NCI-H524 (cell line): ENCODE data around the gene TNFSF8.

Experiments used
- DNase-seq, 2 experiments: peaks; one replicate each; lab custom pipeline; 2025; lab: John Stamatoyannopoulos, UW

TNFSF8 gene

GRCh38 chr9:114905170-114905940 lies 25.0 kb downstream of the TNFSF8 start:
- peak; percentile 30 to 63 for DNase-seq

GRCh38 chr9:114902786-114903524 lies 27.4 kb downstream of the TNFSF8 start:
- DNase-seq: no peak

GRCh38 chr9:114900942-114901802 lies 29.2 kb downstream of the TNFSF8 start:
- no peak for DNase-seq

GRCh38 chr9:114899995-114900394 lies 30.4 kb downstream of the TNFSF8 start:
- DNase-seq: no peak

GRCh38 chr9:114899461-114899860 lies 30.9 kb downstream of the TNFSF8 start:
- no peak for DNase-seq

GRCh38 chr9:114898741-114899140 lies 31.6 kb downstream of the TNFSF8 start:
- DNase-seq: no peak

GRCh38 chr9:114897196-114897595 lies 33.2 kb downstream of the TNFSF8 start:
- DNase-seq: no peak

GRCh38 chr9:114896344-114896743 lies 34.0 kb downstream of the TNFSF8 start:
- DNase-seq: no peak

GRCh38 chr9:114895521-114895991 lies 34.8 kb downstream of the TNFSF8 start:
- no peak for DNase-seq

- DNase-seq: no peak
Measured at GRCh38 chr9:114894609-114895433, 35.6 kb downstream of the TNFSF8 start.

- DNase-seq: no peak
Measured at GRCh38 chr9:114894206-114894605, 36.2 kb downstream of the TNFSF8 start.

GRCh38 chr9:114893221-114894010 lies 37.0 kb downstream of the TNFSF8 start:
- no peak for DNase-seq

GRCh38 chr9:114889802-114890224 lies 40.6 kb downstream of the TNFSF8 start:
- no peak for DNase-seq

- DNase-seq: no peak
Measured at GRCh38 chr9:114888607-114889006, 41.8 kb downstream of the TNFSF8 start.

GRCh38 chr9:114887963-114888362 lies 42.4 kb downstream of the TNFSF8 start:
- no peak for DNase-seq

- DNase-seq: no peak
Measured at GRCh38 chr9:114884787-114885452, 45.5 kb downstream of the TNFSF8 start.

GRCh38 chr9:114883709-114884108 lies 46.7 kb downstream of the TNFSF8 start:
- no peak for DNase-seq

GRCh38 chr9:114880291-114880745 lies 50.1 kb downstream of the TNFSF8 start:
- DNase-seq: no peak

GRCh38 chr9:114878879-114879564 lies 51.4 kb downstream of the TNFSF8 start:
- no peak for DNase-seq
